IMR-90 (cell line): ENCODE data around the gene ANK3. TPM values are rescaled to one million over a fixed set of nuclear protein-coding genes. Genes with fewer than 3 reads are reported as not detected.

ENCODE experiments used
- ATAC-seq: fragments of 200-7000 bp; cut with Tn5 transposase; 2 replicates; pipeline ENCODE4 v1.9.1; 2020; ENCODE audit warnings: low read depth, mild to moderate bottlenecking, moderate library complexity
- BruUV-seq: library from RNA; stranded (reverse); fragments of 400-500 nt; replicated peaks from 2 replicates; lab custom pipeline; 2021; lab: Mats Ljungman, UMichigan
- CTCF ChIA-PET: fragments of 300-600 bp; formaldehyde crosslinking; extraction: SDS; loops from one replicate; lab custom pipeline; 2021; ENCODE audit warnings: antibody characterized with exemption; lab: Yijun Ruan, JAX
- POLR2A ChIA-PET: fragments of 300-600 bp; sonication (Branson Sonifier 250); formaldehyde crosslinking; loops from one replicate; lab custom pipeline; 2022; ENCODE audit warnings: antibody characterized with exemption; ENCODE audit not compliant: unreplicated experiment; lab: Charles Lee
- DNase-seq: peaks from one replicate; pipeline ENCODE4 v3.0.0; 2013
- H2AFZ ChIP-seq: replicated peaks from 2 replicates; pipeline ENCODE3; 2013; ENCODE audit warnings: low read length, mild to moderate bottlenecking; ENCODE audit not compliant: poor library complexity
- H2AK5ac ChIP-seq: 2 replicates; pipeline ENCODE4 v1.6.1; 2013; ENCODE audit warnings: low read depth, low read length, inconsistent platforms
- H2AK9ac ChIP-seq: replicated peaks from 2 replicates; pipeline ENCODE3; 2013; ENCODE audit warnings: mild to moderate bottlenecking, low read depth, low read length, moderate library complexity; ENCODE audit not compliant: poor library complexity
- H2BK120ac ChIP-seq: 2 replicates; pipeline ENCODE4 v1.6.1; 2013; ENCODE audit warnings: low read depth, low read length, inconsistent platforms
- H2BK15ac ChIP-seq: 3 replicates; pipeline ENCODE4 v1.6.1; 2013; ENCODE audit warnings: low read depth, low read length, inconsistent platforms
- H2BK20ac ChIP-seq: 2 replicates; pipeline ENCODE4 v1.6.1; 2013; ENCODE audit warnings: low read depth, mild to moderate bottlenecking, inconsistent platforms, low read length, moderate library complexity
- H2BK5ac ChIP-seq: 2 replicates; pipeline ENCODE4 v1.6.1; 2013; ENCODE audit warnings: mild to moderate bottlenecking, low read depth, low read length, inconsistent platforms; ENCODE audit not compliant: poor library complexity, severe bottlenecking
- H3K14ac ChIP-seq: replicated peaks from 2 replicates; pipeline ENCODE4 v1.6.1; 2013; ENCODE audit warnings: low read depth, low read length, inconsistent platforms
- H3K18ac ChIP-seq: 2 replicates; pipeline ENCODE4 v1.6.1; 2013; ENCODE audit warnings: low read depth, low read length, control low read depth
- H3K23ac ChIP-seq: 2 replicates; pipeline ENCODE4 v1.6.1; 2013; ENCODE audit warnings: low read depth, low read length, inconsistent platforms
- H3K27ac ChIP-seq: 2 replicates; pipeline ENCODE4 v1.5.1; 2013; ENCODE audit warnings: mild to moderate bottlenecking, control low read depth, low read length; ENCODE audit not compliant: insufficient read depth
- H3K27me3 ChIP-seq: 2 replicates; pipeline ENCODE4 v1.6.1; 2013; ENCODE audit warnings: low read length; ENCODE audit not compliant: control insufficient read depth, insufficient read depth
- H3K36me3 ChIP-seq: 2 replicates; pipeline ENCODE4 v1.6.1; 2013; ENCODE audit warnings: low read length, mixed read lengths; ENCODE audit not compliant: control insufficient read depth, insufficient read depth
- H3K4ac ChIP-seq: 2 replicates; pipeline ENCODE4 v1.6.1; 2013; ENCODE audit warnings: low read depth, low read length, inconsistent platforms
- H3K4me1 ChIP-seq: 2 replicates; pipeline ENCODE4 v1.6.1; 2013; ENCODE audit warnings: low read length, mixed read lengths; ENCODE audit not compliant: control insufficient read depth, insufficient read depth
- H3K4me2 ChIP-seq: 2 replicates; pipeline ENCODE4 v1.6.1; 2013; ENCODE audit warnings: low read depth, mild to moderate bottlenecking, control low read depth, low read length, moderate library complexity
- H3K4me3 ChIP-seq: 2 replicates; pipeline ENCODE4 v1.5.1; 2013; ENCODE audit warnings: low read depth, mild to moderate bottlenecking, control low read depth, low read length, moderate library complexity; ENCODE audit not compliant: insufficient read depth
- H3K56ac ChIP-seq: 2 replicates; pipeline ENCODE4 v1.6.1; 2013; ENCODE audit warnings: low read length, inconsistent platforms; ENCODE audit not compliant: insufficient read depth; ENCODE audit errors: extremely low read depth
- H3K79me1 ChIP-seq, 2 experiments: 2 replicates each; pipeline ENCODE4 v1.6.1; 2013; ENCODE audit warnings: low read length in 2 of 2, inconsistent platforms in 1 of 2, low read depth in 1 of 2
- H3K9ac ChIP-seq: 2 replicates; pipeline ENCODE4 v1.6.1; 2013; ENCODE audit warnings: low read depth, low read length, control low read depth
- H3K9me1 ChIP-seq: 2 replicates; pipeline ENCODE4 v1.6.1; 2013; ENCODE audit warnings: low read length, inconsistent platforms; ENCODE audit not compliant: insufficient read depth
- H3K9me3 ChIP-seq: 2 replicates; pipeline ENCODE4 v1.6.1; 2013; ENCODE audit warnings: low read length; ENCODE audit not compliant: control insufficient read depth, insufficient read depth
- H4K20me1 ChIP-seq: 2 replicates; pipeline ENCODE4 v1.6.1; 2013; ENCODE audit warnings: low read length, inconsistent platforms; ENCODE audit not compliant: insufficient read depth
- H4K5ac ChIP-seq: 2 replicates; pipeline ENCODE4 v1.6.1; 2013; ENCODE audit warnings: mild to moderate bottlenecking, low read depth, low read length, control low read depth
- H4K8ac ChIP-seq, 2 experiments: 2 replicates each; pipeline ENCODE4 v1.6.1; 2013; ENCODE audit warnings: low read depth in 2 of 2, low read length in 2 of 2, control low read depth in 1 of 2, inconsistent platforms in 1 of 2
- H4K91ac ChIP-seq: 2 replicates; pipeline ENCODE4 v1.6.1; 2013; ENCODE audit warnings: low read depth, low read length, inconsistent platforms; ENCODE audit not compliant: insufficient read depth
- BHLHE40 ChIP-seq: fragments of 150-350 bp; IDR thresholded peaks from 2 replicates; pipeline ENCODE4 v1.6.1; 2016; ENCODE audit warnings: mild to moderate bottlenecking, low read depth, low read length
- CEBPB ChIP-seq: IDR thresholded peaks from 2 replicates; pipeline ENCODE4 v1.6.1; 2012; ENCODE audit warnings: low read depth, low read length, improper control_type of control experiment
- CHD1 ChIP-seq: IDR thresholded peaks from 2 replicates; pipeline ENCODE4 v1.6.1; 2012; ENCODE audit warnings: low read depth, low read length, improper control_type of control experiment
- FOS ChIP-seq: fragments of 150-350 bp; IDR thresholded peaks from 2 replicates; pipeline ENCODE4 v1.6.1; 2016; ENCODE audit warnings: low read depth, low read length
- MAFK ChIP-seq: IDR thresholded peaks from 2 replicates; pipeline ENCODE4 v1.6.1; 2012; ENCODE audit warnings: low read depth, low read length, improper control_type of control experiment
- MAZ ChIP-seq: IDR thresholded peaks from 2 replicates; pipeline ENCODE4 v1.6.1; 2012; ENCODE audit warnings: low read depth, mild to moderate bottlenecking, low read length, improper control_type of control experiment, moderate library complexity, borderline replicate concordance
- MXI1 ChIP-seq: IDR thresholded peaks from 2 replicates; pipeline ENCODE4 v1.6.1; 2012; ENCODE audit warnings: low read depth, mild to moderate bottlenecking, low read length, moderate library complexity, borderline replicate concordance
- NFE2L2 ChIP-seq: fragments of 150-350 bp; IDR thresholded peaks from 2 replicates; pipeline ENCODE4 v1.6.1; 2016; ENCODE audit warnings: low read depth, mild to moderate bottlenecking, low read length
- POLR2A ChIP-seq: IDR thresholded peaks from 2 replicates; pipeline ENCODE4 v1.6.1; 2012; ENCODE audit warnings: mild to moderate bottlenecking, low read depth, low read length
- RAD21 ChIP-seq: IDR thresholded peaks from 2 replicates; pipeline ENCODE4 v1.6.1; 2012; ENCODE audit warnings: low read length, improper control_type of control experiment
- RCOR1 ChIP-seq: IDR thresholded peaks from 2 replicates; pipeline ENCODE4 v1.6.1; 2012; ENCODE audit warnings: mild to moderate bottlenecking, low read length, improper control_type of control experiment; ENCODE audit not compliant: insufficient replicate concordance
- RFX5 ChIP-seq: IDR thresholded peaks from 2 replicates; pipeline ENCODE4 v1.8.0; 2012; ENCODE audit warnings: low read depth, mild to moderate bottlenecking, low read length, moderate library complexity
- SMC3 ChIP-seq: fragments of 150-350 bp; IDR thresholded peaks from 2 replicates; pipeline ENCODE4 v1.6.1; 2016; ENCODE audit warnings: low read depth, mild to moderate bottlenecking, antibody characterized with exemption, low read length, moderate library complexity
- WGBS, 2 experiments: methylation state at CpG; one replicate each; pipeline versions ENCODE4 v1.1.5 to v1.1.7; 2013; ENCODE audit warnings: missing lambda C conversion rate in 2 of 2; ENCODE audit not compliant: insufficient read length in 1 of 2; ENCODE audit errors: extremely low coverage in 2 of 2; 5-methylcytosine and 5-hydroxymethylcytosine counted together
- dilution Hi-C: fragments of 300-500 bp; cut with HindIII; formaldehyde crosslinking; loops from one replicate; pipeline ENCODE4 v1.14.3; 2018; ENCODE audit warnings: low sequenced_read_pairs; ENCODE audit not compliant: unreplicated experiment
- in situ Hi-C: fragments of 300-500 bp; cut with MboI; formaldehyde crosslinking; loops from 3 replicates; pipeline ENCODE4 v1.14.3; 2019; ENCODE audit warnings: low sequenced_read_pairs, inconsistent platforms, mixed read lengths
- intact Hi-C: fragments of 100-400 bp; cut with micrococcal nuclease; formaldehyde crosslinking; loops from 2 replicates; pipeline ENCODE4 v1.10.0; 2022
- polyA plus RNA-seq, 3 experiments: library from polyadenylated mRNA; depleted of rRNA; stranded (reverse); fragments of >200 nt; gene quantifications; 2 replicates each; pipeline ENCODE4 v1.2.3, GENCODE V29; 2012; ENCODE audit warnings: low replicate concordance in 1 of 3
- total RNA-seq: library from RNA; depleted of rRNA; stranded (reverse); fragments of >200 nt; gene quantifications from 2 replicates; pipeline ENCODE4 v1.2.3, GENCODE V29; 2012
- TF ChIP-seq, protein P1 (sequence below): fragments of 150-350 bp; IDR thresholded peaks from 2 replicates; pipeline ENCODE4 v1.6.1; 2017; ENCODE audit warnings: mild to moderate bottlenecking, antibody characterized with exemption, low read length, low read depth
- TF ChIP-seq, protein P2 (sequence below): fragments of 150-350 bp; IDR thresholded peaks from 2 replicates; pipeline ENCODE4 v1.6.1; 2016; ENCODE audit warnings: low read depth, mild to moderate bottlenecking, low read length, moderate library complexity, borderline replicate concordance
- TF ChIP-seq, protein P3 (sequence below): conservative IDR thresholded peaks from 2 replicates; pipeline ENCODE4 v1.5.1; 2012; ENCODE audit warnings: mild to moderate bottlenecking, low read depth, low read length, improper control_type of control experiment

ANK3 gene
- total and polyA plus RNA-seq, 2 of the 4 experiments (the other 2 are of a cell fraction), result 0.63 to 1.8 TPM

DNA sequence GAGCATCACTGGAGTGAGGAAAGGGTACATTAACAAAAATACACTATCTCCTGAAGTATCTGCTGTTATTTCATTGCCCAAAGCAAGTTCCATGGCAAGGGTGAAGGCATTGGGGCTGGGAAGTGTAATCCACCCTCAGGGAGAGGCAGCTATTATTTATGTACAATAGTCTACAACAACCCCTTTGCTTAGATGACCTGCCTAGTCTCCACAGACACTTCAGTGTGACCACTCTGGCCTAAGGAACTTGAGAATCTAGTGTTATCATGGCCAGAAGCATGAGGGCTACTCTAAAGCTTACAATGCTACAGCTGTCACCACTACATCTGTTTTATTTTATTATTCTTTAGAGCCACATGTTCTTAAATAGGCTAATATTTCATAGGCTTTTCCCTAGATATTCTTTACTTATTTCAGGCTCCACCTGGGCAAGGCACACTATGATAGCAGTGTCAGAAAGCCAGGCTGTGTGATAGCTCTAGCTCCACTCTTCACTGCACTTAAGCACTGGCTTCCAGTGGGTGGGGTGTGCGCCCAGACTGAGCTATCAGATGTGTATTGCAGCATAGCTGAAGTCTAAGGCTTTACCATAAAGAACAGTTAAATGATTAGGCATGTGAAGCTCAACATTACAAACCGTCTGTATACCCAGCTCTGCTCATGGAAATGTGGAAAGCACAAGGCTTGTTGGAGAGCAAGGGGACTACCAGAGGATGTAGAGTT, 366.4 kb downstream of the ANK3 start:
- no peak overlapping the region for H3K4ac ChIP-seq
- H3K23ac ChIP-seq, result no peak overlapping the region
- BruUV-seq, result no TSS peak
- no peak overlapping the region for H3K18ac ChIP-seq
- no peak overlapping the region for H2AK9ac ChIP-seq
- no peak overlapping the region for H4K91ac ChIP-seq
- H3K4me1 ChIP-seq, result no peaks in the 10 kb centered on the region
- no peak overlapping the region for H2BK15ac ChIP-seq
- no peaks in the 10 kb centered on the region for H4K20me1 ChIP-seq
- no peak overlapping the region for H2BK20ac ChIP-seq
- H3K9me3 ChIP-seq, result no peaks in the 10 kb centered on the region
- H3K4me3 ChIP-seq, result no peak overlapping the region
- H4K5ac ChIP-seq, result no peak overlapping the region
- no peaks in the 10 kb centered on the region for H3K36me3 ChIP-seq
- in situ Hi-C loops, result no loop called here
- CTCF ChIA-PET, result no interaction called here
- no peak overlapping the region for H3K56ac ChIP-seq
- POLR2A ChIA-PET, result no interaction called here
- 60% methylated on average over 1 of the region's 2 CpGs; no CpG with 5 or more reads in 1 of the 2 experiments for WGBS, 2 experiments
- H3K9me1 ChIP-seq, result no peaks in the 10 kb centered on the region
- no peak overlapping the region for H2BK120ac ChIP-seq
- no peak for DNase-seq
- H2AK5ac ChIP-seq, result no peak overlapping the region
- H3K27ac ChIP-seq, result no peak overlapping the region
- H2BK5ac ChIP-seq, result no peak overlapping the region
- H3K9ac ChIP-seq, result no peak overlapping the region
- peaks cover 8% of the 10 kb centered on the region for H3K27me3 ChIP-seq
- intact Hi-C loops, result no loop called here
- no peak overlapping the region for H4K8ac ChIP-seq
- ATAC-seq, result no peak
- no peak overlapping the region for H3K14ac ChIP-seq
- no peaks in the 10 kb centered on the region for H3K79me1 ChIP-seq
- no peak for TF ChIP-seq NFE2L2
- no peak for TF ChIP-seq RCOR1
- TF ChIP-seq, protein P1, sequence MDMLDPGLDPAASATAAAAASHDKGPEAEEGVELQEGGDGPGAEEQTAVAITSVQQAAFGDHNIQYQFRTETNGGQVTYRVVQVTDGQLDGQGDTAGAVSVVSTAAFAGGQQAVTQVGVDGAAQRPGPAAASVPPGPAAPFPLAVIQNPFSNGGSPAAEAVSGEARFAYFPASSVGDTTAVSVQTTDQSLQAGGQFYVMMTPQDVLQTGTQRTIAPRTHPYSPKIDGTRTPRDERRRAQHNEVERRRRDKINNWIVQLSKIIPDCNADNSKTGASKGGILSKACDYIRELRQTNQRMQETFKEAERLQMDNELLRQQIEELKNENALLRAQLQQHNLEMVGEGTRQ, result no peak
- no peak for TF ChIP-seq MAZ
- TF ChIP-seq CEBPB, result no peak
- no peak for TF ChIP-seq CHD1
- no peak for TF ChIP-seq FOS
- TF ChIP-seq MXI1, result no peak
- no peak for TF ChIP-seq RFX5
- no peak for TF ChIP-seq BHLHE40
- TF ChIP-seq POLR2A, result no peak
- no peak for TF ChIP-seq MAFK
- no peak for TF ChIP-seq RAD21
- TF ChIP-seq, protein P2, sequence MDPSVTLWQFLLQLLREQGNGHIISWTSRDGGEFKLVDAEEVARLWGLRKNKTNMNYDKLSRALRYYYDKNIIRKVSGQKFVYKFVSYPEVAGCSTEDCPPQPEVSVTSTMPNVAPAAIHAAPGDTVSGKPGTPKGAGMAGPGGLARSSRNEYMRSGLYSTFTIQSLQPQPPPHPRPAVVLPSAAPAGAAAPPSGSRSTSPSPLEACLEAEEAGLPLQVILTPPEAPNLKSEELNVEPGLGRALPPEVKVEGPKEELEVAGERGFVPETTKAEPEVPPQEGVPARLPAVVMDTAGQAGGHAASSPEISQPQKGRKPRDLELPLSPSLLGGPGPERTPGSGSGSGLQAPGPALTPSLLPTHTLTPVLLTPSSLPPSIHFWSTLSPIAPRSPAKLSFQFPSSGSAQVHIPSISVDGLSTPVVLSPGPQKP, result no peak
- TF ChIP-seq, protein P3, sequence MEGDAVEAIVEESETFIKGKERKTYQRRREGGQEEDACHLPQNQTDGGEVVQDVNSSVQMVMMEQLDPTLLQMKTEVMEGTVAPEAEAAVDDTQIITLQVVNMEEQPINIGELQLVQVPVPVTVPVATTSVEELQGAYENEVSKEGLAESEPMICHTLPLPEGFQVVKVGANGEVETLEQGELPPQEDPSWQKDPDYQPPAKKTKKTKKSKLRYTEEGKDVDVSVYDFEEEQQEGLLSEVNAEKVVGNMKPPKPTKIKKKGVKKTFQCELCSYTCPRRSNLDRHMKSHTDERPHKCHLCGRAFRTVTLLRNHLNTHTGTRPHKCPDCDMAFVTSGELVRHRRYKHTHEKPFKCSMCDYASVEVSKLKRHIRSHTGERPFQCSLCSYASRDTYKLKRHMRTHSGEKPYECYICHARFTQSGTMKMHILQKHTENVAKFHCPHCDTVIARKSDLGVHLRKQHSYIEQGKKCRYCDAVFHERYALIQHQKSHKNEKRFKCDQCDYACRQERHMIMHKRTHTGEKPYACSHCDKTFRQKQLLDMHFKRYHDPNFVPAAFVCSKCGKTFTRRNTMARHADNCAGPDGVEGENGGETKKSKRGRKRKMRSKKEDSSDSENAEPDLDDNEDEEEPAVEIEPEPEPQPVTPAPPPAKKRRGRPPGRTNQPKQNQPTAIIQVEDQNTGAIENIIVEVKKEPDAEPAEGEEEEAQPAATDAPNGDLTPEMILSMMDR, result no peak
- no peak for TF ChIP-seq SMC3
- H2AFZ ChIP-seq, result no peak overlapping the region
- dilution Hi-C loops, result no loop called here
- H3K4me2 ChIP-seq, result no peak overlapping the region
